Stimulated activated CD4-positive, alpha-beta T cell treated with anti-CD3 and anti-CD28 coated beads, Interleukin-1b, Interleukin-23, amount 100 ng/mL, for 1 hour (primary cell): ENCODE results near the gene IARS2.
"Not testable (repeated sequence)": the region's sequence is repeated elsewhere in the genome, so short reads cannot be mapped to it uniquely, and the experiment has no call there.

ENCODE experiments used
- DNase-seq, 2 donors: peaks; one replicate each; pipeline ENCODE4 v3.0.0-alpha.2; 2020; ENCODE audit warnings: low read depth in 2 of 2

IARS2 gene

DNA sequence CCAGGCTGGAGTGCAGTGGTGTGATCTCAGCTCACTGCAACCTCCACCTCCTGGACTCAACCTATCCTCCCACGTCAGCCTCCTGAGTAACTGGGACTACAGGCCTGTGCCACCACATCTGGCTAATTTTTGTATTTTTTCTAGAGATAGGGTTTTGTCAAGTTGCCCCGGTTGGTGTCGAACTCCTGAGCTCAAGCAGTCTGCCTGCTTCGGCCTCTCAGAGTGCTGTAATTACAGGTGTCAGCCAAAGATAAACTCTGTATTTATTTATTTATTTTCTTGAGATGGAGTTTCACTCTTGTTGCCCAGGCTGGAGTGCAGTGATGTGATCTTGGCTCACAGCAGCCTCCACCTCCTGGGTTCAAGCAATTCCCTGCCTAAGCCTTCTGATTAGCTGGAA is 18.7 kb downstream of the IARS2 start:
- DNase-seq = not testable (repeated sequence)

DNA sequence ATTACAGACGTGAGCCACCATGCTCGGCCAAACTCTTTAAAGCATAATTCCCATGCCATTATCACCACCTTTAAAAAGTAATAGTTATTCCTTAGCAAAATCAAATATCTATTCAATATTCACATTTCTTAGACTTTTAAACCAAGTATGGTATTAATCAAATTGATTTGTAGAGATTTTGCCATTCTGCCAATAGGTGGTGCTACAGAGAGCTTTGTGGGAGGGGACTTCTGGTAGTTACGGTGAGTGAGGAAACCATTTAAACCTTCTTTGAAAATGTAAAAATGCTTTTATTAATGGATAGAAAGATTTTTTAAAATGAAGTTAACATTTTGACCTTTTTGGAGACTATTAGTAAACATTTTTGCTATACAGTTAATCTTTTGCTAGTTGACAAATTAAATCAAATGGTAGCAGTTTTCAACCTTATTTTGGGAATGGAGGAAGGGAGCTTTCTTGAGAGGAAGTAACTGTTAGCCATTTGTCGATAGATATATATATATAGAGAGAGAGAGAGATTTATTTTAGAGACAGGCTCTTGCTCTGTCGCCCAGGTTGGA is 19.3 kb downstream of the IARS2 start:
- DNase-seq = no peak

DNA sequence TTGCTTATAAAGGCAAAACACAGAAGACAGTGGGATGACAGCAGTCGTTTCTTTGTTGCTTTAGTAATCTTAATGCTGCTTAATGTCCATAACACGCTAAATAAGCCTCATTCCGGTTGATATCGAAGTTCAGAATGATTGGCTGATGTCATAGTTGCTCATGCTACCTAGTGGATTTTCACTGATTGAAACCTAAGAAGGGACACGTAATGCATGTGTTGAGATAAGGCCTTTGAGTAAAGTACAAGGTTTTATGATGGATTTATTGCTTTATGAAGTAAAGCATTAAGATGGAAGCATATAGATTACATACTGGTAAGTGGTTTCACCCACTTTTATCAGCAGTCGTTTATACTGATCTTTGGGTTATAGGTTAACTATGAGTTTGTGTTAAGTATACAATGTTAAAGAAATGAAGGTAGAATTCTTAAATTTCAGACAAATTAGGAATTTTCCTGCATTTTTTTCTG is 25.1 kb downstream of the IARS2 start:
- no peak for DNase-seq

DNA sequence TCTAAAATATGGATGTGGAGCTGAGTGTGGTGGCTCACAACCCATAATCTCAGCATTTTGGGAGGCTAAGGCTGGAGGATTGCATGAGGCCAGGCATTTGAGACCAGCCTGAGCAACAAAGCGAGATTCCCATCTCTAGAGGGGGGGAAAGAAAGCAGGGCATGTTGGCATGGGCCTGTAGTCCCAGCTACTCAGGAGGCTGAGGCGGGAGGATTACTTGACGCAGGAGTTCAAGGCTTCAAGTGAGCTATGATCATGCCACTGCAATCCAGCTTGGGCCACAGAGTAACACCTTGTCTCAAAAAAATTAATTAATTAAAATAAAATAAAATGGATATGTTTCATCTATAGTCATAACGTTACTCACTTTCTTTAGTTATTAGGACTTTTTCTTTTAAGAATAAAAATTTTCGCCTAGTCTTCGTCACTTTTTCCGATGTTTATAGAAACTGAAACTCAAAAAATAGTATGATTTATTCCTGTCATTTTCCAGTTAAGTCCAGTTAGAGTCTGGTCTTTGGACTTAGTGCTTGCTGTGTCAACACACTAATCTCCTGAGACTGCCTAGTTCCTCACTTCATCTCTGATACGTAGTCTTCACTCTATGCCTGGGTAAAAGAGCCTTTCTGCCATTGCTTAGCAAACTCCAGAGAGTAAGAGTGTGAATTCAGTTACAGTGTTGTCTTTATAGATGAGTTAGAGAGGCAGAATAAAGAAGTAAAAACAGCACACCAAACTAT is 28.0 kb downstream of the IARS2 start:
- DNase-seq = no peak

DNA sequence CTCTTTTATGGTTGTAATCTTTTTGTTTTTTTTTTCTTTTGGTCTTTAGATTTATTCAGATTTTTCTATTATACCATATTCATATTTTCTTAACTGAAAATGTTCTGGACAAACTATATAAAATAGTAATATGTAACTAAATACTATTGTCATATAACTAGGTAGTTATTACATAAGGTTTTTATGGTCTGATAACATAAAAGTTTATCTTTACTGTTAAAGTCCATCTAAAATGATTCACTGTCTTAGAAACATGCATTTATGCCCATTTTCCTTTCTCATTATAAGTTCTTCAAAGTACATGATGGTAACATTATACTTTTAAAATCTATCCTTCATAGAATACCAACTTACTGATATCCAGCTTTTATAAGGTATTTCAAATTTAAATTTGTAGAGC is 29.1 kb downstream of the IARS2 start:
- DNase-seq = no peak

DNA sequence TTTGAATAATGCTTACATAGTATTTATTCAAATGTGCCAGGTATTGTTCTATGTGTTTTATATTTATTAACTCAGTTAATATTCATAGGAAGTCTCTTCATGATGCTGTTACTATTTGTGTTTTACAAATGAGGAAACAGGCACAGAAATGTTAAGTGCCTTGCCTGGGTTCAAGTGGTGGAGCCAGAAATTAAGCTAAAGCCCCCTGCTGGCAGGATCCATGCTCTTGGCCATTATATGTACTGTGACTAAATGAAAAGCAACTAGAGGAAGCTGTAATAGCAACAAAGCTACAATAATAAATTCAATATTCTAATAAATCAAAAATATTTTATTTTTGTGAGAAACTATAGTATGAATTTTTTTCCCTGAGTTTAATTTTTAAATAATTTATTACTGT is 30.0 kb downstream of the IARS2 start:
- no peak for DNase-seq

DNA sequence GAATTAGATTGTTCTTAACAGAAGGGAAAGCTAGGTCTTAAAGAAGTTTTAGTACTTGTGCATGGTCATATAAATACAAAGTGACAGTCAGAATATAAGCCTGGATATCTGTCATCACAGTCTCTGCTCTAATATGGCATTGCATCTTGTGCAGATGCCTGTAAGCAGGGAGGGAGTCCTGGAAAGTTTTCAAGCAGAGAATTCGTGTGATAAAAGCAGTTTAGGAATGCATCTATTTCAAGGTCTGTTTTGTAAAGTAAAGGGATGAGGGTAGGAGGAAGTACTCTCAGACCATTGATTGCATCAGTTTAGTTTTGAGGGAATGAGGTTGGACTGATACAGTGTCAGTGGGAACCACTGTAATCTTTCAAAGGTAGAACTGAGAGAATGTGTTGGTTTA is 30.6 kb downstream of the IARS2 start:
- DNase-seq = no peak

DNA sequence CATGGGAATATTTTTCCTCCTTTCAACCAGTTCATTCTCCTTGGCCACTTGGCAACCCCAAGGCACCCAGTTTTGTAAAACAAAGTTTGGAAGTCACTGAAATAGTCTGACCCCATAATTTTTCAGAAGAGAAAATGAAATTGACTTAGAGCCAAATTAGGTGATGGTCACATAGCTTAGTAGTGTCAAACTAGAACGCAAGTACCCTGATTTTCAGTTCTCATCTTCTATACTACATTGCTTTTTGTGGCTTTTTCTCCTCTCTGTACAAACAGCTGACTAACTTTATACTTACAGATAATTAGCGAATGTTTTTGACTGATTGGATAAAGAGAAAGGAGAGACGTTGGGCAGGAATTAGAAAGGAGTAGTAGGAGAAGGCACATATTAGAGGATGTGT is 33.1 kb downstream of the IARS2 start:
- no peak for DNase-seq

DNA sequence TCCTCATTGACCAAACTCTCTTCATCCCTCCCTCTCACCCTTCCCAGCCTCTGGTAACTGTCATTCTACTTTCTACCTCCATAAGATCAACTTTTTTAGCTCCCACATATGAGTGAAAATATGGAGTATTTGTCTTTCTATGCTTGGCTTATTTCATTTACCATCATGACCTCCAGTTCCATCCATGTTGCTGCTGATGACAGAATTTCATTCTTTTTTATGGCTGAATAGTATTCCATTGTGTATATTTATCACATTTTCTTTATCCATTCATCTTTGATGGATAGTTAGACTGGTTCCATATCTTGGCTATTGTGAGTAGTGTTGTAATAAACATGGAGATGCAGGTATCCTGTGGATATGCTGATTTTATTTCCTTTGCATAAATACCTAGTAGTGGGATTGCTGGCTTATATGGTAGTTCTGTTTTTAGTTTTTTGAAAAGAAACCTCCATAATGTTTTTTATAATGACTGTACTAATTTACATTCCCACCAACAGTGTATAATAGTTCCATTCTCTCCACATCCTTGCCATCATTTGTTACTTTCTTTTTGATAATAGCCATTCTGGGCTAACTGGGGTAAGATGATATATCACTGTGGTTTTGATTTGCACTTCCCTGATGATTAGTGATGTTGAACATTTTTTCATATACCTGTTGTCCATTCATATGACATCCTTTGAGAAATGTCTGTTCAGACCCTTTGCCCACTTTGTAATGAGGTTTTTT is 35.7 kb downstream of the IARS2 start:
- no peak for DNase-seq

DNA sequence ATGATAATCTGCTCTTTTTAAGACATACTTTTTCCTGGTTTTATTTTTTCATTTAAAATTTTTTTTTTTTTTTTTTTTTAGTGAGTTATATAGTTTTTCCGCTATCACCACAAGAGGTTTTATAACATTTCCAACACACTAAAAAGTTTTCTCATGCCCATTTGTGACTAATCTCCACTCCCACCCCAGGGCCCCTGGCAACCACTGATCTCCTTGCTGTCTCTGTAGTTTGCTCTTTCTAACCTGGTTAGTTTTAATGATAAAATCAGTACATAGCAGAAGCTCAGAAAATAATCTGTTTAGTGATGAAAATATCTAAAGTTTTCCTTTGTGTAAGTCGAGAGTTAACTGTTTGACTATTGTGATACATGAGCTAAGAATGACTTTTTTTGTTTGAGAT is 41.8 kb downstream of the IARS2 start:
- DNase-seq = no peak

DNA sequence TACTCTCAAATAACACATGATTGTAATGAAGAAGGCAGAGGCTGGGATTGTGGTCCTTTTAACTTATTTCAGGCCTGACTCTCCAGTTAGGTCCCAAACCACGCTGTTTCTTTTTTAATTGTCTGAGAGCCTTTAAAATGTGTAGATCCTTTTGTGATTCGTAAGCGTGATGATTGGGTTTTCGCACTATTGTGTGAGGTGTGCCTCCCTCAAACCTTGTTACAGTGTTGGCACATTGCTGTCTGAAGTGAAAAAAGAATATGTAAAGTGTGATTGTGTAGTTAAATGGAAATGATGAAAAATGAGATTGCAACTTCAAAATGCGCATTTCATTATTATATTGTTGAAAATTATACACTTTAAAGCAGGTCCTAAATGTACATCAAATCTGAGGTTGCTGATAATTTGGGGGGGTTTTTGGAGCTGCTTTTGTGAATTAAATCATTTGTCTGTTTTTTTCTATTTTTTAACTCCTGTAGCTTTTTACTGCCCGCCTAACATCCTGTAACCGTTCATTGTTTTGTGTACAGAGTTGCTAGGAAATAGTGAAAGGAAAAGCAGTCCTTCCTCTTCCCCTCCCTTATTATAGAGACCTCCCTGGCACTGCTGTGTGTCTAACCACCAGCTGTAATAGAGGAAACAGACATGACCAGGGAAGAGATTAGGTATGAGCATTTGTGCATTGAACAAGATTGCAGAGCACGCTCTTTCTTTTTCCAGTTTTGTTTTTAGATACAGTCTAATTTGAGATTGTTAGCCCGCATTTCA is 43.3 kb downstream of the IARS2 start:
- DNase-seq = no peak

DNA sequence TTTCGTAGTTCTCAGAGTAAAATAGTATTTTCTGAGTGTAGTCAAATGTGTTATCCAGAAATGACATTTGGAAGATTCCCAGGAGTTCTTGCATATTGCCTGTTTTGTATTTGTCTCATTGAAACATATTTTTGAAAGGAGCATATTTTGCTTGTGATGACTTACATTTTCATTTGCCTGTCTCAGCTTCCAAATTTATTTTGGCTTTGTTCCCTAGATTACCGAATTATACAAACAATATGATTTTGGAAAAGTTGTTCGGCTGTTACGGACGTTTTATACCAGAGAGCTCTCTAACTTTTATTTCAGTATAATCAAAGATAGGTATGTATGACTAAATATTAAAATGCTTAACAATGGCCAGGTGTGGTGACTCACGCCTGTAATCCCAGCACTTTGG is 46.0 kb downstream of the IARS2 start:
- DNase-seq = no peak

DNA sequence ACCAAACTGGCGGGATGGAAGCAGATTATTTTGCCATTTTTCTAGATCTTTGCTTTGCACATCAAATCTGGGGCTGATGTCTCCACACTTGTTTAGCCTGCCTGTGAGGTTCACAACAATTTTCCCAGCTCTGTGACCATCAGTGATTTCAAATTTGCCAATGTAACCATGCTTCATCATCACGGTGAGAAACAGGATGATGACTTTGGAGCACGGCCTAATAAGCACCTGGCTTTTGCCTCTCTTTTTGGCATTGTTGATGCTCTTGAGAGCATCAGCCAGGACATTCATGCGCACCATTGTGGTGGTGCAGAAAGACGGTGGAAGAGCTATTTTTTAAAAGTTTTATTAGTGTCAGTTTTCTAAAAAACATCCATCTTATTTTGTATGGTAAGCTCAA is 50.1 kb downstream of the IARS2 start:
- DNase-seq = no peak

DNA sequence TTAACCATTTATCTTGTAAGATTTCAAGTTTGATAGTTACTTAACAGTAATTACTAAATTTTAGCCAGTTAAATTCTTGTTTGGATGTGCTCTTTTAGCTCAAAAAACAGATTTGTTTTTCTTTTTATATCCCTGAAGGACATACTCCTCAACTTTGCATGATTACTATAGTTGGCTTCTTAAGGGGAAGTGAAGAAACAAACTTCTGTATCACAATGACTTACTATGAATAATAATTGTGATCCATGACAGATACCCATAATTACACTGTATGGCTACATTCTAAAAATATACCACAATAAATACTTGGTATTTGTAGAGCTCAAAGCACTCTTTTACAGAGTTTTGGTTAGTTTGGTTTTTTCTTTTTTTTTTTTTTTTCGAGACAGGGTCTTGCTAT is 55.8 kb downstream of the IARS2 start:
- no peak for DNase-seq

DNA sequence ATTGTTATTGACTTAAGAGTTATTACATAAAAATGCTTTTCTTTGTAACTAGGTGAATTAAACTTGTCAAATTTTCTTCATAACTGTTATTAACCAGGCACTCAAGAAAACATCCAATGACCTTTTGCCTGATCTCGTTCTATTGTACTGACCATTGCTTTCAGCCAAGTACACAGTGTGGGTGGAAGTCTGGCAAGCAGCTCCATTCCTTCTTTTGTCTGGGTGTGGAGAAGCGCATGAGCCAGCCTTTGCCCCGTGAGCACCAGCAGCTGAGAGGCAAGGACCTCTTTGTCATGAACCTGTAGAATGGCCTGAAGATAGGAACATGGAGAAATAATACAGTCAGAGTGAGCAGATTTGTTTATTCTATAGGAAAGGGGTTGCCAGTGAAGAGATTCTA is 57.5 kb downstream of the IARS2 start:
- no peak for DNase-seq

DNA sequence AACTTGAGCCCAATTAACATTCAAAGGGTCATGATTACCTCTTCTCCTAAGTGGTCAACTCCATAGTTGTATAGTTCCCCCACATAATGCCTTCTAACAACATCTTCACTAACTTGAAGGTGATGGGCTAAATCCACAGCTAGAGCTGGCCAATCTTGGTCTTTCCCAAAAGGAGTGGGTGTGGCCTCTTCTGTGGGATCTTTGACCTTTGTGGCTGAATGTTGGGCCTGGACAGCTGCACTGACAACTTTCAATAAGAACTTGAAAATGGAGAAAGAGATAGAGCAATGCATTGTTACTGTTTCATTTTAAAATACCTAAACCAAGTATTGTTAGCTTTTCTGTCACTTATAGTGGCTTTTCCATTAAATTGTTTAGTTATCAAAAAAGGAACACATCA is 59.2 kb downstream of the IARS2 start:
- DNase-seq = no peak

DNA sequence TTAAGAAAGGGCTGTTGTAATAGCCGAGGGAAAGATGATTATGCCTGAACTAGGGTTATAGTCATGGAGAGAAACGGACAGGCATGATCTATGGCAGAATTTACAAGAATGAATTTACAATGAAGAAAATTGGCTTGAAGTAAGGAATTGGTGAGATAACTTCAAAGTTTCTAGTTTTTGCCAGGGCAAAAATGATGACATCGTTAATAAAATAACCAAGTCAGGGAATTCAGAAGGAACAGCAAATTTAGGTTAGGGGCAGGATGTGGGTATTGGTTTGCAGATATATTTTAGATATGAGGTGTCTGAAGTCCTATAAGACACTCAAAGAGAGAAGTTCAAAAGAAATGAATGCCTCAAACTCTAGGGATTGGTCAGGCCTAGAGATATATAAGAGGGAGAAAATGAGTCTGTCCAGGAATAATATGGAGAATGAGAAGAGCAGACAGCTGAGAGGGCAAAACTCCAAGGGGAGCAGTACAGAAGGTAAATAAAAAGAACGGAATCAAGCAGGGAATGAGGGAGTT is 62.8 kb downstream of the IARS2 start:
- DNase-seq = no peak

DNA sequence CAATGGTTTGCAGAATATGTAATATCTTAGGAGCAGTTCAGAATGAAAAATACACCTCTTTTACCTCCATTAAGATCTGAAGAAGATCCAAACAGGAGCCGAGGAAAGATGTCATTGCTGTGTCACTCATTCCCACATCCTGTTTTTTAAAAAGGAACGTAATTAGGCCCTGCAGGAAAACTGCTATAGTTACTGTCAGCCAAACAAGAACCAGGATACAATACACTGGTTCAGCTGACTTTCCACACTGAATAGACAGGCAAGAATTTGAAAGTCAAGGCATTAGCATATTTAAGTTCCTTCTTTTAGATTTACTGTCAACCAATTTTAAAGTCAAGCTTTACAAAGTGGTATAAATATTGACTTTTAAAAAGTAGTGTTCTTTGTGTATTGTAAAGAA is 63.8 kb downstream of the IARS2 start:
- no peak for DNase-seq

DNA sequence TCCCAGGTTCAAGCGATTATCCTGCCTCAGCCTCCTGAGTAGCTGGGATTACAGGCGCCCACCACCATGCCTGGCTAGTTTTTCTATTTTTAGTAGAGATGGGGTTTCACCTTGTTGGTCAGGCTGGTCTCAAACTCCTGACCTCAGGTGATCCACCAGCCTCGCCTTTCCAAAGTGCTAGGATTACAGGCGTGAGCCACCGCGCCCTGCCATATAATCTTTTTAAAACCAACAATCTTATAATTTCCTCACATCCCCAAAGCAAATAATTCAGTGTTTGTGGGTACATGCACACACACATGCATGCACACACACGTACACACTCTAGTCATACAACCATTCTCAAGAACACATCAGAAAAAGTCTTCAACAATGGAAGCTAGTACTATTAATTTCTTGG is 64.6 kb downstream of the IARS2 start:
- not testable (repeated sequence) for DNase-seq

DNA sequence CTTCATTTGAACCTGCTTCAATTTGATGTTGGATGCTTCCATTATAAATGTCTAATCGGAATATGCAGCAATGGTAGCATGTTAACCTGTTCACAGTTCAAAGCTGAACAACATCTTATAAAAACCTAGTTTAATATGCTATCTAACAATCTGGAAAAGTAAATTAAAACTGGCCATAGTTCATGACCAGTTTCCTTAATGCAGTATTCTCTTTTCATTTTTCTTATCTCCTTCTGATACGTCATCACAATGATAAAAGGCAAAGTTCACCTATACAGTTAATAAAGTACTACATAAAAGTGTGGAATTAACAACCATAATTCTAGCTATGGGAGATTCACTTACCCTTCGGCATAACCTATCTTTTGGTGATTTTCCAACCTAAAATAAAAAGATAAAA is 65.1 kb downstream of the IARS2 start:
- no peak for DNase-seq

DNA sequence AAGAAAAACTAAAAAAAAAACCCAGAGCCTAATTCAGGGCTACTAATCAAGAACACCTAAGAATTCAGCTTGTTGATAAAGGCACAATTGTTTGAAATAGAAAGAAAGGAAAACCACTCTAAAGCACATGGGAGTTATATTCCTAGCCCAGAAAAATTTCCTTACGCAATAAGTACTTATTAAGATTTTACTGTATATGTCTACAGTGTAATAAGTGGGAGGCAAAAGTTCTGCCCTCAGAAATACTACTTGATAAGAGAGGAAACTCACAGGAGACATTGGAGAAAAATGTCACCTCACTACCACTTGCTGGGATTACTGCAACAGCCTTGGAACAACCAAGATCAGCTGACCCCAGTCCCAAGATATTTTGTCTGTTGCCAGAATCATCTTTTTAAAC is 66.1 kb downstream of the IARS2 start:
- no peak for DNase-seq

DNA sequence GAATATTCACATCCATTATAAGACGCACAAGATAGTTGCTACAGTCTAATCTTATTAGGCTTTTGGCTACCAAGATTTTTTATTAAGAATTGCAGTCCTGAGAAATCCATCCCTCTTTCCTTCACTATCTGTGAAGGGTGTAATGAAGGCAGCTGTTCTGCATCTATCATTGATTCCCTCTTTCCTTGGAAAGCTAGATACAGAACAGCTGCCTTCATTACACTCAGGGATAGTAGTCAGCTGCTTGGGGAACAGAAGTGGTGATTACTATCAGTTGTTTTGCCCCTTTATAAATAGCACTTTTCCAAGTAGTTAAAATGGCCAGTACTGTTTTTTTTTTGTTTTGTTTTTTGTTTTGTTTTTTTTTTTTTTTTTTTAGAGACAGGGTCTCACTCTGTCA is 70.2 kb downstream of the IARS2 start:
- DNase-seq = no peak
